Calu3 (cell line): ENCODE results near the gene BMERB1. TPM values are rescaled to one million over a fixed set of nuclear protein-coding genes. Genes with fewer than 3 reads are reported as not detected.

Source experiments
- BruUV-seq: library from RNA; stranded (reverse); fragments of 400-500 nt; replicated peaks from 2 replicates; lab custom pipeline; 2021; lab: Mats Ljungman, UMichigan
- CTCF ChIA-PET: fragments of 300-600 bp; sonication (Branson Sonifier 250); formaldehyde crosslinking; loops from one replicate; lab custom pipeline; 2022; ENCODE audit warnings: antibody characterized with exemption; lab: Charles Lee
- DNase-seq: peaks from one replicate; pipeline ENCODE4 v3.0.0; 2022
- H3K27ac Mint-ChIP-seq: one replicate; pipeline ENCODE4 v1.8.0; 2022; ENCODE audit warnings: mixed read lengths; ENCODE audit not compliant: unreplicated experiment
- H3K27me3 Mint-ChIP-seq: one replicate; pipeline ENCODE4 v1.8.0; 2022; ENCODE audit warnings: mixed read lengths; ENCODE audit not compliant: unreplicated experiment
- H3K36me3 Mint-ChIP-seq: one replicate; pipeline ENCODE4 v1.8.0; 2022; ENCODE audit warnings: mild to moderate bottlenecking, moderate library complexity, mixed read lengths; ENCODE audit not compliant: insufficient read depth, unreplicated experiment
- H3K4me1 Mint-ChIP-seq: one replicate; pipeline ENCODE4 v1.8.0; 2022; ENCODE audit warnings: mild to moderate bottlenecking, low read depth, mixed read lengths; ENCODE audit not compliant: unreplicated experiment
- H3K4me3 Mint-ChIP-seq: one replicate; pipeline ENCODE4 v1.8.0; 2022; ENCODE audit warnings: mild to moderate bottlenecking, low read depth, moderate library complexity, mixed read lengths; ENCODE audit not compliant: unreplicated experiment
- H3K9me3 Mint-ChIP-seq: one replicate; pipeline ENCODE4 v1.8.0; 2022; ENCODE audit warnings: low read depth, mixed read lengths; ENCODE audit not compliant: unreplicated experiment
- CTCF ChIP-seq: fragments of 200-600 bp; IDR thresholded peaks from one replicate; pipeline ENCODE4 v1.8.0; 2022; ENCODE audit warnings: antibody characterized with exemption; ENCODE audit not compliant: unreplicated experiment
- intact Hi-C: fragments of 100-400 bp; cut with micrococcal nuclease; formaldehyde crosslinking; loops from one replicate; pipeline ENCODE4 v1.10.0; 2022; ENCODE audit not compliant: unreplicated experiment
- total RNA-seq: library from RNA; stranded (reverse); gene quantifications from 2 replicates; pipeline ENCODE4 v1.2.3, GENCODE V29; 2022

Gene BMERB1
- total RNA-seq, 1 experiment from 2014 or later = 3.0 TPM

DNA sequence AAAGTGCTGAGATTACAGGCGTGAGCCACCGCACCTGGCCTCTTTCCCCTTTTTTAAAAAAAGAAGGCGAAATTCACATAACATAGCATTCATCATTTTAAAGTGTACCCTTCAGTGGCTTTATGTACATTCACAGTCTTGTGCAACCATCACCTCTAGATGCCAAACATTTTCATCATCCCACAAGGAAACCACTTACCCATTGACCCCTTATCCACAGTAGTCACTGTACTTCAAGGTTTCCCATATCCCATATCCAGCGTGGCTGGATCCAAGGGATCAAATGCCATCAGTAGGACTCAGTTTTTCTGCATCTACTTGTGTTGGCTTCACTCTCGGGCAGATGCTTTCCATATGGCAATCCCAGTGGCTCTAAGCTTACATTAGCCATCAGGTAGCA, 50.3 kb downstream of the BMERB1 start:
- Mint-ChIP-seq H3K4me3 (no peak overlapping the region), H3K4me1 (peaks cover 25% of the 10 kb centered on the region), H3K27me3 (no peaks in the 10 kb centered on the region), H3K36me3 (peaks cover 7% of the 10 kb centered on the region), H3K9me3 (no peaks in the 10 kb centered on the region), H3K27ac (no peak overlapping the region)
- no peak for TF ChIP-seq CTCF
- intact Hi-C loops = no loop called here
- CTCF ChIA-PET = no interaction called here
- no TSS peak for BruUV-seq
- DNase-seq = no peak

- TF ChIP-seq CTCF = no peak
- H3K36me3 Mint-ChIP-seq = peaks cover 7% of the 10 kb centered on the region
- peaks cover 29% of the 10 kb centered on the region for H3K4me1 Mint-ChIP-seq
- H3K27ac Mint-ChIP-seq = no peak overlapping the region
- no peak overlapping the region for H3K4me3 Mint-ChIP-seq
- no TSS peak for BruUV-seq
- intact Hi-C loops = no loop called here
- DNase-seq = no peak
- no peaks in the 10 kb centered on the region for H3K9me3 Mint-ChIP-seq
- CTCF ChIA-PET = no interaction called here
- H3K27me3 Mint-ChIP-seq = no peaks in the 10 kb centered on the region
Measured at GRCh38 chr16:15485175-15485574, 50.8 kb downstream of the BMERB1 start.

DNA sequence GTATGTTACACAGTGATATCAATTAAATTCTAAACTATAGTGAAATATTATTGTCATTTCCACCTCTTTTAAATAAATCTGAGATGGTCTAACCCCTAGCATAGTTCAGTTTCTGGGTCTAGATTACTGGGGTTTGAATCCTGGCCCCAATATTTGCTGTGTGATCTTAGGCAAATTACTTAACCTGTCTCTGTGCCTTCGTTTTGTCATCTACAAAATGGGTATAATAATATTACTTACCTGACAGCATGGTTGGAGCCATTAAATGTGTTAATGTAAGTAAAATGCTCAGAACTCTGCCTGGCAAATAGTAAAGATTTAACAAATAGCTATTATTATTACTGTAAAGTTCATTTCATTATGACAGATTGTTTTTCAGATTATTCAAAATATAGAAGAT, 52.3 kb downstream of the BMERB1 start:
- H3K27me3 Mint-ChIP-seq = no peaks in the 10 kb centered on the region
- H3K4me3 Mint-ChIP-seq = no peak overlapping the region
- no peaks in the 10 kb centered on the region for H3K9me3 Mint-ChIP-seq
- DNase-seq = no peak
- TF ChIP-seq CTCF = no peak
- H3K36me3 Mint-ChIP-seq = peaks cover 7% of the 10 kb centered on the region
- intact Hi-C loops = no loop called here
- H3K27ac Mint-ChIP-seq = no peak overlapping the region
- peaks cover 28% of the 10 kb centered on the region for H3K4me1 Mint-ChIP-seq
- CTCF ChIA-PET = no interaction called here
- no TSS peak for BruUV-seq

- no peak for DNase-seq
- BruUV-seq = no TSS peak
- no peak overlapping the region for H3K27ac Mint-ChIP-seq
- CTCF ChIA-PET = no interaction called here
- H3K36me3 Mint-ChIP-seq = no peaks in the 10 kb centered on the region
- no peak for TF ChIP-seq CTCF
- H3K27me3 Mint-ChIP-seq = no peaks in the 10 kb centered on the region
- no peak overlapping the region for H3K4me3 Mint-ChIP-seq
- intact Hi-C loops = no loop called here
- H3K4me1 Mint-ChIP-seq = peaks cover 18% of the 10 kb centered on the region
- no peaks in the 10 kb centered on the region for H3K9me3 Mint-ChIP-seq
Measured at GRCh38 chr16:15487336-15488284, 53.2 kb downstream of the BMERB1 start.
